Immature natural killer cell (primary cell): ENCODE data around the gene LRRC25. TPM values are rescaled to one million over a fixed set of nuclear protein-coding genes. Genes with fewer than 3 reads are reported as not detected.

Experiments
- polyA plus RNA-seq, 3 donors: library from polyadenylated mRNA; unstranded; fragments of 300-500 nt; fragmentation: Illumina TruSeq; gene quantifications; one replicate each; pipeline ENCODE4 v1.2.3, GENCODE V29; 2021

The LRRC25 gene
- polyA plus RNA-seq, 3 donors from 2014 or later: 2.7 to 18.1 (median 7.7) TPM

Other genes with a start within 250 kb of the LRRC25 start
- gene PIK3R2, start 244.5 kb downstream of the LRRC25 start, polyA plus RNA-seq: 1 to 10 TPM; 1.7 to 4.7 (median 3.5) TPM
- 100 to 1,000 TPM in 1 of 3 donors, 10 to 100 TPM in 2; 49.0 to 184 (median 83.1) TPM for gene IFI30, start 223.8 kb downstream of the LRRC25 start, polyA plus RNA-seq
- gene MPV17L2, start 204.4 kb downstream of the LRRC25 start, polyA plus RNA-seq: 10 to 100 TPM; 12.2 to 17.7 (median 15.4) TPM
- 1 to 10 TPM in 2 of 3 donors, under 1 TPM in 1; 0.77 to 1.1 (median 1.1) TPM for gene RAB3A, start 193.6 kb downstream of the LRRC25 start, polyA plus RNA-seq
- gene PDE4C, start 171.2 kb downstream of the LRRC25 start, polyA plus RNA-seq: not detected
- gene IQCN, start 123.2 kb downstream of the LRRC25 start, polyA plus RNA-seq: under 1 TPM in 1 of 3 donors, not detected in 2; 0.15 TPM
- gene JUND, start 116.0 kb downstream of the LRRC25 start, polyA plus RNA-seq: 10 to 100 TPM; 15.0 to 71.8 (median 54.7) TPM
- 100 to 1,000 TPM; 128 to 189 (median 178) TPM for gene LSM4, start 74.5 kb downstream of the LRRC25 start, polyA plus RNA-seq
- 10 to 100 TPM in 2 of 3 donors, 1 to 10 TPM in 1; 8.2 to 20.6 (median 17.5) TPM for gene PGPEP1, start 57.0 kb downstream of the LRRC25 start, polyA plus RNA-seq
- not detected for gene GDF15, start 11.5 kb downstream of the LRRC25 start, polyA plus RNA-seq
- 100 to 1,000 TPM in 2 of 3 donors, 10 to 100 TPM in 1; 73.5 to 122 (median 107) TPM for gene SSBP4, start 21.8 kb upstream of the LRRC25 start, polyA plus RNA-seq
- 10 to 100 TPM; 29.7 to 32.2 (median 31.2) TPM for gene ISYNA1, start 40.5 kb upstream of the LRRC25 start, polyA plus RNA-seq
- 10 to 100 TPM in 2 of 3 donors, 1 to 10 TPM in 1; 9.1 to 21.1 (median 11.1) TPM for gene ELL, start 124.4 kb upstream of the LRRC25 start, polyA plus RNA-seq
- 100 to 1,000 TPM in 1 of 3 donors, 10 to 100 TPM in 2; 85.7 to 137 (median 94.5) TPM for gene FKBP8, start 146.0 kb upstream of the LRRC25 start, polyA plus RNA-seq
- 100 to 1,000 TPM in 1 of 3 donors, 10 to 100 TPM in 2; 85.9 to 134 (median 93.0) TPM for gene KXD1, start 160.2 kb upstream of the LRRC25 start, polyA plus RNA-seq
- 1,000 to 10,000 TPM in 1 of 3 donors, 100 to 1,000 TPM in 2; 613 to 1,093 (median 997) TPM for gene UBA52, start 174.2 kb upstream of the LRRC25 start, polyA plus RNA-seq
- 100 to 1,000 TPM; 123 to 175 (median 146) TPM for gene REX1BD, start 191.2 kb upstream of the LRRC25 start, polyA plus RNA-seq
- 1 to 10 TPM in 1 of 3 donors, under 1 TPM in 1, not detected in 1; 0.89 to 1.2 TPM for gene CRLF1, start 209.2 kb upstream of the LRRC25 start, polyA plus RNA-seq
- gene TMEM59L, start 215.2 kb upstream of the LRRC25 start, polyA plus RNA-seq: not detected
- 1 to 10 TPM; 1.6 to 4.8 (median 4.5) TPM for gene KLHL26, start 239.4 kb upstream of the LRRC25 start, polyA plus RNA-seq